ENCODE data around the gene FAM8A1. TPM values are rescaled to one million over a fixed set of nuclear protein-coding genes. Genes with fewer than 3 reads are reported as not detected.

The FAM8A1 gene
- total RNA-seq, 2 donors from 2014 or later, result 31.3 to 35.7 TPM

- DNase-seq (ENCODE audit: low spot score), result no peak
- intact Hi-C loops (cut with DNase I), result no loop called here
These were observed 40.4 kb downstream of the FAM8A1 start for GRCh38 chr6:17640477-17640917.

GRCh38 chr6:17648745-17649144 is 48.6 kb downstream of the FAM8A1 start:
- intact Hi-C loops (cut with DNase I), result no loop called here
- DNase-seq (ENCODE audit: low spot score), result no peak

- DNase-seq (ENCODE audit: low spot score), result no peak
- intact Hi-C loops (cut with DNase I), result no loop called here
These were observed 50.7 kb downstream of the FAM8A1 start for GRCh38 chr6:17650656-17651309.

- DNase-seq (ENCODE audit: low spot score), result no peak
- intact Hi-C loops (cut with DNase I), result no loop called here
These were observed 53.2 kb downstream of the FAM8A1 start for GRCh38 chr6:17653198-17653882.

- DNase-seq (ENCODE audit: low spot score), result no peak
- intact Hi-C loops (cut with DNase I), result no loop called here
These were observed 56.0 kb downstream of the FAM8A1 start for GRCh38 chr6:17656092-17656491.

GRCh38 chr6:17656644-17657043 is 56.5 kb downstream of the FAM8A1 start:
- no peak for DNase-seq (ENCODE audit: low spot score)
- intact Hi-C loops (cut with DNase I), result no loop called here

Other genes with a start within 250 kb of the FAM8A1 start
- 10 to 100 TPM; 30.2 to 35.6 TPM for gene CAP2, start 206.7 kb upstream of the FAM8A1 start, total RNA-seq
- 10 to 100 TPM; 22.4 to 29.1 TPM for gene NUP153, start 106.6 kb downstream of the FAM8A1 start, total RNA-seq